H54 (cell line): ENCODE data around the gene SUPT3H.

Source experiments
- DNase-seq: peaks from one replicate; pipeline ENCODE4 v3.0.0; 2011; ENCODE audit warnings: low spot score, mixed read lengths; ENCODE audit not compliant: insufficient read length
- FAIRE-seq: peaks from 3 replicates; lab custom pipeline; 2011; peaks lifted over from hg19 to GRCh38; lab: Jason Lieb, UNC
- POLR2A ChIP-seq: IDR thresholded peaks from 2 replicates; pipeline ENCODE4 v1.6.1; 2011; ENCODE audit warnings: low read depth, mild to moderate bottlenecking, low read length

SUPT3H gene

GRCh38 chr6:45112711-45113110 lies 265.0 kb downstream of the SUPT3H start:
- FAIRE-seq: no peak
- no peak for TF ChIP-seq POLR2A
- no peak for DNase-seq

- FAIRE-seq: no peak
These were observed 268.2 kb downstream of the SUPT3H start for GRCh38 chr6:45109551-45109950.

GRCh38 chr6:45105170-45105820 lies 272.4 kb downstream of the SUPT3H start:
- no peak for TF ChIP-seq POLR2A
- DNase-seq (no peak), FAIRE-seq (no peak)

More at GRCh38 chr6:45109551-45109950, 268.2 kb downstream of the SUPT3H start:
- no peak for TF ChIP-seq POLR2A
- no peak for DNase-seq

GRCh38 chr6:45104429-45104828 lies 273.3 kb downstream of the SUPT3H start:
- no peak for FAIRE-seq

GRCh38 chr6:45098256-45098655 lies 279.5 kb downstream of the SUPT3H start:
- no peak for TF ChIP-seq POLR2A
- FAIRE-seq (no peak), DNase-seq (no peak)

More at GRCh38 chr6:45104429-45104828, 273.3 kb downstream of the SUPT3H start:
- TF ChIP-seq POLR2A: no peak
- DNase-seq: no peak

- no peak for FAIRE-seq
- TF ChIP-seq POLR2A: no peak
- no peak for DNase-seq
These were observed 282.9 kb downstream of the SUPT3H start for GRCh38 chr6:45094831-45095230.

GRCh38 chr6:45092135-45092534 lies 285.6 kb downstream of the SUPT3H start:
- FAIRE-seq: no peak

GRCh38 chr6:45086360-45087084 lies 291.2 kb downstream of the SUPT3H start:
- no peak for TF ChIP-seq POLR2A
- DNase-seq: no peak
- no peak for FAIRE-seq

More at GRCh38 chr6:45092135-45092534, 285.6 kb downstream of the SUPT3H start:
- DNase-seq: no peak
- no peak for TF ChIP-seq POLR2A

GRCh38 chr6:45084257-45084656 lies 293.5 kb downstream of the SUPT3H start:
- TF ChIP-seq POLR2A: no peak
- DNase-seq: no peak
- peak; percentile 20 for FAIRE-seq

- FAIRE-seq (no peak), DNase-seq (no peak)
- TF ChIP-seq POLR2A: no peak
These were observed 295.6 kb downstream of the SUPT3H start for GRCh38 chr6:45082091-45082490.

- DNase-seq (no peak), FAIRE-seq (no peak)
- no peak for TF ChIP-seq POLR2A
These were observed 296.1 kb downstream of the SUPT3H start for GRCh38 chr6:45081634-45082033.

GRCh38 chr6:45078432-45078831 lies 299.3 kb downstream of the SUPT3H start:
- FAIRE-seq (no peak), DNase-seq (no peak)

GRCh38 chr6:45076217-45076930 lies 301.4 kb downstream of the SUPT3H start:
- FAIRE-seq (peak; percentile 23), DNase-seq (no peak)
- no peak for TF ChIP-seq POLR2A

More at GRCh38 chr6:45078432-45078831, 299.3 kb downstream of the SUPT3H start:
- no peak for TF ChIP-seq POLR2A

- peak; percentile 93 for FAIRE-seq
These were observed 302.5 kb downstream of the SUPT3H start for GRCh38 chr6:45075246-45075645.

More at GRCh38 chr6:45075246-45075645, 302.5 kb downstream of the SUPT3H start:
- no peak for TF ChIP-seq POLR2A
- DNase-seq: peak; percentile 15
